Loucy (cell line): Measurements from ENCODE around the gene DLX3.

Experiments used
- H2AFZ ChIP-seq: fragments of 200-600 bp; sonication (generic); 2 replicates; pipeline ENCODE4 v1.6.0; 2016; ENCODE audit warnings: antibody characterized with exemption, mild to moderate bottlenecking, low read length, moderate library complexity
- H3F3A ChIP-seq: fragments of 200-600 bp; 2 replicates; pipeline ENCODE4 v1.6.0; 2016; ENCODE audit warnings: antibody characterized with exemption, low read depth, mild to moderate bottlenecking
- H3K27me3 ChIP-seq: fragments of 200-600 bp; sonication (generic); 2 replicates; pipeline ENCODE4 v1.6.1; 2014; ENCODE audit warnings: low read length, mild to moderate bottlenecking; ENCODE audit not compliant: insufficient read depth, poor library complexity, severe bottlenecking
- H3K36me3 ChIP-seq: fragments of 200-600 bp; sonication (generic); 2 replicates; pipeline ENCODE4 v1.6.1; 2016; ENCODE audit warnings: low read length; ENCODE audit not compliant: insufficient read depth
- H3K4me1 ChIP-seq: fragments of 200-600 bp; sonication (generic); 2 replicates; pipeline ENCODE4 v1.5.1; 2014; ENCODE audit warnings: low read length, mild to moderate bottlenecking; ENCODE audit not compliant: insufficient read depth, poor library complexity, severe bottlenecking
- H3K4me2 ChIP-seq: fragments of 200-600 bp; sonication (generic); 2 replicates; pipeline ENCODE4 v1.6.0; 2014; ENCODE audit warnings: antibody characterized with exemption, low read length, low read depth, mild to moderate bottlenecking; ENCODE audit not compliant: poor library complexity, severe bottlenecking
- H3K4me3 ChIP-seq: fragments of 200-600 bp; sonication (generic); 2 replicates; pipeline ENCODE4 v1.5.1; 2014; ENCODE audit warnings: low read length, mild to moderate bottlenecking, mixed read lengths; ENCODE audit not compliant: poor library complexity, severe bottlenecking
- H3K79me2 ChIP-seq: fragments of 200-600 bp; sonication (generic); 2 replicates; pipeline ENCODE4 v1.6.1; 2014; ENCODE audit warnings: low read length; ENCODE audit not compliant: insufficient read depth
- H3K9ac ChIP-seq: fragments of 200-600 bp; sonication (generic); 2 replicates; pipeline ENCODE4 v1.6.0; 2014; ENCODE audit warnings: mild to moderate bottlenecking, low read depth, low read length, moderate library complexity; ENCODE audit not compliant: poor library complexity, severe bottlenecking
- H3K9me2 ChIP-seq: fragments of 200-600 bp; sonication (generic); replicated peaks from 2 replicates; pipeline ENCODE4 v1.6.1; 2016; ENCODE audit warnings: low read depth, low read length, mixed read lengths
- H3K9me3 ChIP-seq: fragments of 200-600 bp; sonication (generic); 2 replicates; pipeline ENCODE4 v1.6.1; 2014; ENCODE audit warnings: mild to moderate bottlenecking, antibody characterized with exemption, low read length, low read depth; ENCODE audit not compliant: insufficient read depth
- H4K20me1 ChIP-seq: fragments of 200-600 bp; sonication (generic); 2 replicates; pipeline ENCODE4 v1.6.0; 2014; ENCODE audit warnings: antibody characterized with exemption, low read length, mild to moderate bottlenecking; ENCODE audit not compliant: insufficient read depth, poor library complexity, severe bottlenecking
- CTCF ChIP-seq: fragments of 200-600 bp; sonication (generic); conservative IDR thresholded peaks from 2 replicates; pipeline ENCODE4 v1.5.1; 2014; ENCODE audit warnings: mild to moderate bottlenecking, antibody characterized with exemption, low read length
- EZH2phosphoT487 ChIP-seq: fragments of 200-600 bp; IDR thresholded peaks from 2 replicates; pipeline ENCODE4 v1.6.1; 2018; ENCODE audit warnings: antibody characterized with exemption, mild to moderate bottlenecking, moderate library complexity, borderline replicate concordance

The DLX3 gene

DNA sequence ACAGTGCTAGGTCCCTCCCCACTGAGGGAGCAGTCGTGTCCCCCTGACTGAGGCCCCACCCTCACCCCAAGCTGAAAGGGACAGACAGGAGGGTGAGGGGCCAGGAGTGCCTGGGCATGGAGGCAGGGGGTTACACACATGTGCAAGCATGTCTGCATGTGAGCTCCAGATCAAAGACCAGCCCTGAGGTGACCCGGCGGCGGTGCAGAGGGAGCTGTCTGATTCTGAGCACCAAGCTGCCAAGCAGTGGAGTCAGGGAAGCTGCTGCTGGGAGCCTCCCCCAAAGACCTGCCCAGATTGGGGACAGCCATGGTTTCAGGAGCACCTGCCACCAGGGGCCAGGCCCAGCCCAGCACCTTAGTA lies 5.5 kb downstream of the DLX3 start:
- no peaks in the 10 kb centered on the region for H3K36me3 ChIP-seq
- H3K9ac ChIP-seq: no peak overlapping the region
- H3K4me2 ChIP-seq: no peak overlapping the region
- no peaks in the 10 kb centered on the region for H3K9me3 ChIP-seq
- TF ChIP-seq EZH2phosphoT487 (no peak), CTCF (no peak)
- H3K4me3 ChIP-seq: no peak overlapping the region
- no peaks in the 10 kb centered on the region for H3K27me3 ChIP-seq
- H3K4me1 ChIP-seq: peaks cover 15% of the 10 kb centered on the region
- no peaks in the 10 kb centered on the region for H3K9me2 ChIP-seq
- H2AFZ ChIP-seq: no peak overlapping the region
- no peaks in the 10 kb centered on the region for H3F3A ChIP-seq
- H3K79me2 ChIP-seq: no peaks in the 10 kb centered on the region
- no peaks in the 10 kb centered on the region for H4K20me1 ChIP-seq

- no peaks in the 10 kb centered on the region for H4K20me1 ChIP-seq
- no peaks in the 10 kb centered on the region for H3K9me3 ChIP-seq
- H3K9me2 ChIP-seq: no peaks in the 10 kb centered on the region
- no peak for TF ChIP-seq CTCF
- no peak for TF ChIP-seq EZH2phosphoT487
- H3K36me3 ChIP-seq: no peaks in the 10 kb centered on the region
- no peak overlapping the region for H3K9ac ChIP-seq
- H3K27me3 ChIP-seq: no peaks in the 10 kb centered on the region
- no peak overlapping the region for H3K4me3 ChIP-seq
- H3K4me2 ChIP-seq: peak overlapping the region; percentile 26
- H3K79me2 ChIP-seq: no peaks in the 10 kb centered on the region
- H2AFZ ChIP-seq: no peak overlapping the region
- H3F3A ChIP-seq: no peaks in the 10 kb centered on the region
- H3K4me1 ChIP-seq: peaks cover 15% of the 10 kb centered on the region
Measured at GRCh38 chr17:49987681-49988441, 7.2 kb downstream of the DLX3 start.

- no peak overlapping the region for H2AFZ ChIP-seq
- H4K20me1 ChIP-seq: no peaks in the 10 kb centered on the region
- H3F3A ChIP-seq: no peaks in the 10 kb centered on the region
- no peak overlapping the region for H3K4me3 ChIP-seq
- peaks cover 15% of the 10 kb centered on the region for H3K4me1 ChIP-seq
- H3K9me3 ChIP-seq: no peaks in the 10 kb centered on the region
- H3K36me3 ChIP-seq: no peaks in the 10 kb centered on the region
- H3K9me2 ChIP-seq: no peaks in the 10 kb centered on the region
- TF ChIP-seq EZH2phosphoT487 (no peak), CTCF (no peak)
- no peaks in the 10 kb centered on the region for H3K79me2 ChIP-seq
- H3K4me2 ChIP-seq: no peak overlapping the region
- no peak overlapping the region for H3K9ac ChIP-seq
- H3K27me3 ChIP-seq: no peaks in the 10 kb centered on the region
Measured at GRCh38 chr17:49987290-49987585, 7.8 kb downstream of the DLX3 start.
